Panc1 (cell line): Measurements from ENCODE around the gene KCP.

Experiments used
- CTCF ChIP-seq: fragments of 450-650 bp; IDR thresholded peaks from 2 replicates; pipeline ENCODE4 v1.5.1; 2017; ENCODE audit warnings: mild to moderate bottlenecking
- POLR2AphosphoS5 ChIP-seq: IDR thresholded peaks from 2 replicates; pipeline ENCODE4 v1.6.1; 2012; ENCODE audit warnings: mild to moderate bottlenecking, low read depth, low read length, moderate library complexity
- REST ChIP-seq, 2 experiments: IDR thresholded peaks; 2 replicates each; pipeline ENCODE4 v1.6.1; 2011 to 2012; ENCODE audit warnings: low read depth in 2 of 2, control low read depth in 1 of 2, low read length in 1 of 2, mild to moderate bottlenecking in 1 of 2, moderate library complexity in 1 of 2; ENCODE audit not compliant: insufficient read depth in 1 of 2
- TCF7L2 ChIP-seq: IDR thresholded peaks from 2 replicates; pipeline ENCODE4 v1.6.1; 2011; ENCODE audit warnings: mild to moderate bottlenecking, low read depth, low read length, inconsistent platforms

- TF ChIP-seq CTCF, result no peak
- TF ChIP-seq REST (IDR thresholded peaks at IDR 0.05; ENCODE audit: insufficient read depth in 1 of 2, low read depth in 2 of 2, low read length in 1 of 2), result no peak
- no peak for TF ChIP-seq POLR2AphosphoS5
- no peak for TF ChIP-seq TCF7L2
Measured at GRCh38 chr7:128855559-128855958, 55.0 kb downstream of the KCP start.
